Loucy (cell line): Measurements from ENCODE around the gene MMS19.

Experiments
- EZH2phosphoT487 ChIP-seq: fragments of 200-600 bp; IDR thresholded peaks from 2 replicates; pipeline ENCODE4 v1.6.1; 2018; ENCODE audit warnings: antibody characterized with exemption, mild to moderate bottlenecking, moderate library complexity, borderline replicate concordance
- TF ChIP-seq, protein P1 (sequence below): fragments of 200-600 bp; sonication (generic); conservative IDR thresholded peaks from 2 replicates; pipeline ENCODE4 v1.5.1; 2014; ENCODE audit warnings: mild to moderate bottlenecking, antibody characterized with exemption, low read length

DNA sequence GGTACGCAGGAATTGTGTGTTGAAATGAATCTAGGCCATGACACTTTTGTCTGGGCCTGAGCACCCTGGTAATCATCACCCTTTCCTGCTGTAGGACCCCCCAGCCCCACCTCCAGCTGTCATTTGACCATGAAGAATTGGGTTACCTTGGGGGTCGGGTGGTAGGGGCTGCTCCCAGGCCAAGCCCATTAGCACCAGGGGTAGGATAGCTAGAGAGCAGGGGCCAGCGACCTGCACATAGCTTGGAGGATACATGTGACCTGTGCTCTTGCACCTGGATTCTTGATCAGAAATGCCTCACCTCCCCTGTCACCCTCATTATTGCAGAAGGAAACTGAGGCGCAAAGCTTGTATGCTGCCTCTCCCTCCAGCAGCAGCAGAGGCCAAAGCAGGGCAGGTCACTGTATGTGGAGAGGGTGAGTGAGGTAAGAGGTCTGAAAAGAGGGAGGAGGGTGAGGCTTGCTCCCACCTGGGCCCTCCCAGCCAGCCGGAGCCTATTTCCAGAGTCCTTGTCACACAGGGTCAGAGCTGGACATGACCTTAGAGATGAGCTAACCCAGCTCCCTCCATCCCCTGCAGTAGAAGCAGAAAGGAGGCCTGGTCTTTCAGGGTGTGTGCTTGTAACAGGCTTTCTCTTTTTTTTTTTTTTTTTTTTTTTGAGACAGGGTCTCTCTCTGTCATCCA lies 39.1 kb upstream of the MMS19 start:
- TF ChIP-seq, protein P1, sequence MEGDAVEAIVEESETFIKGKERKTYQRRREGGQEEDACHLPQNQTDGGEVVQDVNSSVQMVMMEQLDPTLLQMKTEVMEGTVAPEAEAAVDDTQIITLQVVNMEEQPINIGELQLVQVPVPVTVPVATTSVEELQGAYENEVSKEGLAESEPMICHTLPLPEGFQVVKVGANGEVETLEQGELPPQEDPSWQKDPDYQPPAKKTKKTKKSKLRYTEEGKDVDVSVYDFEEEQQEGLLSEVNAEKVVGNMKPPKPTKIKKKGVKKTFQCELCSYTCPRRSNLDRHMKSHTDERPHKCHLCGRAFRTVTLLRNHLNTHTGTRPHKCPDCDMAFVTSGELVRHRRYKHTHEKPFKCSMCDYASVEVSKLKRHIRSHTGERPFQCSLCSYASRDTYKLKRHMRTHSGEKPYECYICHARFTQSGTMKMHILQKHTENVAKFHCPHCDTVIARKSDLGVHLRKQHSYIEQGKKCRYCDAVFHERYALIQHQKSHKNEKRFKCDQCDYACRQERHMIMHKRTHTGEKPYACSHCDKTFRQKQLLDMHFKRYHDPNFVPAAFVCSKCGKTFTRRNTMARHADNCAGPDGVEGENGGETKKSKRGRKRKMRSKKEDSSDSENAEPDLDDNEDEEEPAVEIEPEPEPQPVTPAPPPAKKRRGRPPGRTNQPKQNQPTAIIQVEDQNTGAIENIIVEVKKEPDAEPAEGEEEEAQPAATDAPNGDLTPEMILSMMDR: no peak
- no peak for TF ChIP-seq EZH2phosphoT487
